Measurements from ENCODE around the gene MLF2.

DNA sequence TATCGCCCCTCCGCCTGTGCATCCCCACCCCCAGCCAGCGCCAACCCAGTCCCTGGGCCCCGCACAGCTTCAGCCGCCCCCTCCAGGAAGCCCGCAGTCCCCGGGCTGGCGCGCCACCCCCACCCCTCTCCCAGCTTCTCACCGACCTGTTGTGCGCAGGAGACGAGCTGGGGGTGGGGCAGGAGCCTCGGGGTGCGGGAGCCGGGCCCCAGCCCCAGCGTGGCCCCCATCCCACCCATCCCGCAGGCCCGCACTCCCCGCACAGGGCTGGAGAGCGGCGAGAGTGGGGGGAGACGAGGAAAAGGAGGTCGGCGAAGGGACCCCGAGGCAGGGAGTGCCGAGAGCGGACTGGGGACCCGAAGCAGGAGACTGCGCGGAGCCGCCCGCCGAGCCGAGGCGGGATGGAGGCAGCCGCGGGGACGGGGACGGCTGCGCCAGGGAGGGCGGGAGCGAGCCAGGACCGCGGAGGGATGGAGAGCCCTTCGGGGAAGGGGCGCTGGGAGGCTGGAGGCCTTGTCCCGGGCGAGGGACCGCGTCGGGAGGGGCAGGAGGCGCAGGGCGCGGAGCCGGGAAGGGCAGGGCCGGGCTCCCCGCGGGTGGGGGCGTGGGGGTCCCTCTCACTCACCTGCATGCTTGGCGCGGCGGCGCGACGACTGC lies 52.8 kb downstream of the MLF2 start:
- TF ChIP-seq, protein P1, sequence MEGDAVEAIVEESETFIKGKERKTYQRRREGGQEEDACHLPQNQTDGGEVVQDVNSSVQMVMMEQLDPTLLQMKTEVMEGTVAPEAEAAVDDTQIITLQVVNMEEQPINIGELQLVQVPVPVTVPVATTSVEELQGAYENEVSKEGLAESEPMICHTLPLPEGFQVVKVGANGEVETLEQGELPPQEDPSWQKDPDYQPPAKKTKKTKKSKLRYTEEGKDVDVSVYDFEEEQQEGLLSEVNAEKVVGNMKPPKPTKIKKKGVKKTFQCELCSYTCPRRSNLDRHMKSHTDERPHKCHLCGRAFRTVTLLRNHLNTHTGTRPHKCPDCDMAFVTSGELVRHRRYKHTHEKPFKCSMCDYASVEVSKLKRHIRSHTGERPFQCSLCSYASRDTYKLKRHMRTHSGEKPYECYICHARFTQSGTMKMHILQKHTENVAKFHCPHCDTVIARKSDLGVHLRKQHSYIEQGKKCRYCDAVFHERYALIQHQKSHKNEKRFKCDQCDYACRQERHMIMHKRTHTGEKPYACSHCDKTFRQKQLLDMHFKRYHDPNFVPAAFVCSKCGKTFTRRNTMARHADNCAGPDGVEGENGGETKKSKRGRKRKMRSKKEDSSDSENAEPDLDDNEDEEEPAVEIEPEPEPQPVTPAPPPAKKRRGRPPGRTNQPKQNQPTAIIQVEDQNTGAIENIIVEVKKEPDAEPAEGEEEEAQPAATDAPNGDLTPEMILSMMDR (IDR thresholded peaks at IDR 0.05), result no peak
- no peak for TF ChIP-seq POLR2A (IDR thresholded peaks at IDR 0.05)
